ENCODE data around the gene MUL1.

Gene MUL1

DNA sequence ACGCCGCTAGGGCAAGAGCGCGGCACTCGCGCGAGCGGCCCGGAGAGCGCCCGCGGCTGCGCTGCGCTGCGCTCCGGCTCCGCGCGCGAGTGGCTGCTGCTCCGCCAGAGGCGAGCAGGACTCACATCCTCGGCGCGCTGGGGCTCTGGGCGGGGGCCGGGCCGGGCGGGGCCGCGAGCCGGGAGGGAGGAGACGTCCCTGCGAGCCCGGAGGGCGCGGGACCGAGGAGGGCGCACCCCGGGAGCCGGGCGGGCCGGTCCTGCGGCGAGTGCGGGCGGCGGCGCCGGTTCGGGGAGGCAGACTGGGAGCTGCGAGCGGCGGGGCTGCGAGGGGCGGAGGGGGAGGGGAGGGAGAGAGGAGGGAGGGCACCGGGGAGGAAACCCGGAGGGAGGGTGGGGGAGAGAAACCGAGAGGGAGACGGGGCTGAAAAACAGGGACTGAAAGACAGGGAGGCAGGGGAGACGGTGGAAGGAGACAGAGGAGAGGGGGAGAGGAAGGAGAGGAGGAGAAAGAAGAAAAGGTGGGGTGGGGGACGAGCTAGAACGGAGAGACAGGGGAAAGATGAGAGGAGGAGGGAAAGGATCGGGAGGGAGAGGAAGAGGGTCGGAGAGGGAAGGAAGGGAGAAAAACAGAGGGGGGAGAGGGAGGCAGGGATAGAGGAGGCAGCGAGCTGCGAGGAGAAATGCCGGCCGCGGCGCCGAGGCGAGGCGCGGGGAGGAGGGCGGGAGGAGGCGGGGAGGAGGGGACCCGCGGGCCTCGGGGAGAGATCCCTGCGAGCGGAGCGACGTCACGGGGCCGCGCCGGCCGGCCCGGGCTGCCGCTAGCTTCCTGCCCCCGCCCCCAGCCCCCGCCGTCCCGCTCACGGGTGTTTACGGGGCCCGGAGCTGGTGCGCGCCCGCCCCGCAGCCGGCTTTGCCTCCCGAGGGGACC, 22.2 kb downstream of the MUL1 start, which contains the start of gene CAMK2N1:
CAMK2N1 (minus strand) TSS at position 684 of the 930 bp plus-strand sequence. CDS start 831 bp downstream, outside the sequence.
- Histone ChIP-seq H4K8ac (ENCODE audit: low read length) (peak within 1 kb of the TSS; percentile 98), H3K9ac (ENCODE audit: low read length) (peak within 1 kb of the TSS; percentile 94), H3K36me3 (ENCODE audit: control insufficient read depth in 1 of 2, insufficient read depth in 2 of 2, low read depth in 1 of 2, low read length in 2 of 2) (peaks cover 0 to 3% of the 10 kb centered on the region in 2 experiments), H4K91ac (ENCODE audit: low read length) (peak within 1 kb of the TSS; percentile 93), H2BK5ac (ENCODE audit: low read depth, low read length, poor library complexity, severe bottlenecking) (no peak within 1 kb of the TSS), H2BK15ac (ENCODE audit: low read depth, poor library complexity, severe bottlenecking) (peak within 1 kb of the TSS; percentile 94), H3K9me3 (ENCODE audit: control insufficient read depth, low read length) (no peaks in the 10 kb centered on the region), H3K14ac (ENCODE audit: low read length in 2 of 2) (peak within 1 kb of the TSS; percentile 82 to 97), H3K4me2 (ENCODE audit: low read length, poor library complexity, severe bottlenecking) (peak within 1 kb of the TSS; percentile 96), H3K79me1 (replicated peaks; ENCODE audit: low read length, poor library complexity, severe bottlenecking) (peaks cover 11% of the 10 kb centered on the region), H3K18ac (ENCODE audit: low read depth in 1 of 2, low read length in 2 of 2) (peak within 1 kb of the TSS; percentile 85 to 97), H3K23ac (ENCODE audit: low read length in 2 of 2) (peak within 1 kb of the TSS in 1 of 2 experiments; percentile 91), H2BK12ac (ENCODE audit: low read length in 2 of 2) (peak within 1 kb of the TSS; percentile 82 to 90), H3K27ac (ENCODE audit: low read length, poor library complexity, severe bottlenecking) (peak within 1 kb of the TSS; percentile 54), H3K4me1 (ENCODE audit: control insufficient read depth, insufficient read depth, low read depth, low read length) (peaks cover 33% of the 10 kb centered on the region), H2BK120ac (ENCODE audit: low read depth, low read length) (peak within 1 kb of the TSS; percentile 91), H2AFZ (ENCODE audit: low read depth, low read length) (peak within 1 kb of the TSS; percentile 62), H3K27me3 (ENCODE audit: control insufficient read depth in 1 of 2, insufficient read depth in 1 of 2, low read length in 2 of 2) (peaks cover 6 to 13% of the 10 kb centered on the region in 2 experiments), H3K4ac (ENCODE audit: low read depth in 1 of 2, low read length in 2 of 2) (peak within 1 kb of the TSS; percentile 47 to 80), H2AK5ac (ENCODE audit: low read length, severe bottlenecking) (no peak within 1 kb of the TSS), H3K4me3 (ENCODE audit: insufficient read depth in 1 of 2, low read depth in 1 of 2, low read length in 2 of 2) (peak within 1 kb of the TSS; percentile 81 to 97)
- WGBS: 2% methylated on average over 65 of the region's 104 CpGs
- DNase-seq: peak; percentile 78

DNA sequence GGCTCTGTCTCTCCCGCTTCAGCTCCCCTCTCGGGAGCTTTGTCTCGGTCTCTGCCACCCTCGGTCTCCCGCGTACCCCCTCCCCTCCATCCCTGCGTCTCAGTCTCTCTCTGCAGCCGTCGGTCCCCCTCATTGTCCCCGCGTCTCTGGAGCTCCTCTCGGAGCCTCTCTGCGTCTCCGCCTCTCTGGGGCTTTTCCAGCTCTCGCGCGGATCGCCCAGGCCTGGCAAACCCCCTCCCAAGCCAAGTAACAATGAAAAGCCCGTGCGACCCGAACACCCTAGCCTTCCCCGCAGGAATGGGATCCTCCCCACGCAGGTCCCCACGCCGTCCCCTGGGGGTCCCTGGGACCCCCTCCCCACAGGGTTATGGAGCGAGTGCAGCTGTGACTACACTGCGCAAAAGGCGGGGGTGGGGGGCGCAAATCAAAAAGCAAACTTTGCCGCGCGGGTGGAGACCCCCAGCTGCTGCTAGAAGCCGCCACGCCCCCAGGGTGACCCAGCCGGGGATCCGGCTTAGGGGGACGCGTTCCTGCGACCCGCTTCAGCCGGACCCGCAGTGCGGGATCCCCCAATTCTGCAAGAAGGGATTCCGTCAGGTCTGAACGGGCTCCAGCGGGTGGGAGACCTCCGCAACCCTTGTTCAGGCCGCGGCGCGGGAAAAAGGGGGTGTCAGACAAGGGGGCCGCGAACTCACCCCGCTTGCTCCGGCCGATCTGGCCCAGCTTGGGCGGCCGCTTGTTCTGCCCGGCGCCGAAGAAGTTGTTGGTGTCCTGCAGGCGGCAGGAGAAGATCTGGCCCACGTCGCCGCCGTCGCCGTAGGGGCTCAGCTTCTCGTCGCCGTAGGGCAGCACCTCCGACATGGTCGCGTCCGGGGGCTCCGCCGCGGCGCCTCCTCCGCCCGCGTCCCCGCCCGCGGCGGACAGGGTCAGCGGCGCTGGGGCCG, 23.2 kb downstream of the MUL1 start:
- Histone ChIP-seq H2BK12ac (ENCODE audit: low read length in 2 of 2) (peak overlapping the region; percentile 72 to 76), H3K27ac (ENCODE audit: low read length, poor library complexity, severe bottlenecking) (no peak overlapping the region), H3K18ac (ENCODE audit: low read depth in 1 of 2, low read length in 2 of 2) (peak overlapping the region; percentile 81), H3K27me3 (ENCODE audit: control insufficient read depth in 1 of 2, insufficient read depth in 1 of 2, low read length in 2 of 2) (peaks cover 6 to 13% of the 10 kb centered on the region in 2 experiments), H3K9ac (ENCODE audit: low read length) (peak overlapping the region; percentile 91), H2BK120ac (ENCODE audit: low read depth, low read length) (peak overlapping the region; percentile 87), H3K4me1 (ENCODE audit: control insufficient read depth, insufficient read depth, low read depth, low read length) (peaks cover 38% of the 10 kb centered on the region), H2BK5ac (ENCODE audit: low read depth, low read length, poor library complexity, severe bottlenecking) (peak overlapping the region; percentile 36), H4K8ac (ENCODE audit: low read length) (peak overlapping the region; percentile 39), H2AK5ac (ENCODE audit: low read length, severe bottlenecking) (no peak overlapping the region), H3K4ac (ENCODE audit: low read depth in 1 of 2, low read length in 2 of 2) (peak overlapping the region; percentile 29 to 77), H3K14ac (ENCODE audit: low read length in 2 of 2) (peak overlapping the region; percentile 82 to 97), H2AFZ (ENCODE audit: low read depth, low read length) (peak overlapping the region; percentile 46), H3K23ac (ENCODE audit: low read length in 2 of 2) (peak overlapping the region; percentile 91), H3K9me3 (ENCODE audit: control insufficient read depth, low read length) (no peaks in the 10 kb centered on the region), H3K36me3 (ENCODE audit: control insufficient read depth in 1 of 2, insufficient read depth in 2 of 2, low read depth in 1 of 2, low read length in 2 of 2) (peaks cover 0 to 3% of the 10 kb centered on the region in 2 experiments), H3K79me1 (replicated peaks; ENCODE audit: low read length, poor library complexity, severe bottlenecking) (peaks cover 11% of the 10 kb centered on the region), H2BK15ac (ENCODE audit: low read depth, poor library complexity, severe bottlenecking) (peak overlapping the region; percentile 91), H4K91ac (ENCODE audit: low read length) (peak overlapping the region; percentile 70), H3K4me3 (ENCODE audit: insufficient read depth in 1 of 2, low read depth in 1 of 2, low read length in 2 of 2) (peak overlapping the region; percentile 81 to 97), H3K4me2 (ENCODE audit: low read length, poor library complexity, severe bottlenecking) (peak overlapping the region; percentile 96)
- WGBS: under 1% methylated on average over 73 of the region's 89 CpGs
- peak; percentile 67 for DNase-seq

DNA sequence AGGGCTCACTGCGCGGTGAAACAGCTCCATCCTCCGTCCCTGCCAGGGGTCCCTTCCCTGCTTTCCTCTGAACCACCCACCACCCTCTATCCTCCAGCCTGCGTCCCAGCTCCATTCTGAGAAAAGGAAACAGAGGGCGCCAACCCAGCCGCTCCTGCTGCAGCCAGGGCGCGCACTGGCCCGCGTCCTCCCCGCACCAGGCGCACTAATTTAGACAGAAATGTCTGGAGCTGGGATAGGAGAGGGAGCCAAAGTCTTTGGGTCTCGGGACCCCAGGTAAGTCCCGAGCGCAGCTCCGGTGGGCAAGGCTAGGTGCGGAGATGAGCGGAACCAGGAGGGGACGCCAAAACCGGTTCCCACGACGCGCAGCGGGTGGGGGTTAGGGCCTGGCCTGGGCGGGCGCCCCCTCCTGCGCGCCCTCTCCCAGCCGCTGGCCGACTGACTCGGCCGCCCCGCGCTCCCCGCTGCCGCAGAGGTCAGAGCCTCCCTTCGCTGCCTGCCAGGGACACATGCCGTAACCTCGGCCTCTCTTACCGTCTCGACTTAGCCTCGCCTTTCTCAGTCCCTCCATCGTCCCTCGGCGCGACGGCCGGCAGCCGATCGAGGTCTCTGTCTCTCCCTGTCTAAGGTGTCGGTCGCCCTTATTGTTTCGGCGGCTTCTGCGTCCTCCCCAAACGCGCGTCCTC, 24.0 kb downstream of the MUL1 start:
- peaks cover 6 to 13% of the 10 kb centered on the region in 2 experiments for H3K27me3 ChIP-seq (ENCODE audit: control insufficient read depth in 1 of 2, insufficient read depth in 1 of 2, low read length in 2 of 2)
- peak overlapping the region in 1 of 2 experiments; percentile 23 for H3K23ac ChIP-seq (ENCODE audit: low read length in 2 of 2)
- peak overlapping the region; percentile 38 for H4K8ac ChIP-seq (ENCODE audit: low read length)
- no peak overlapping the region for H3K27ac ChIP-seq (ENCODE audit: low read length, poor library complexity, severe bottlenecking)
- H3K14ac ChIP-seq (ENCODE audit: low read length in 2 of 2): peak overlapping the region in 1 of 2 experiments; percentile 50
- H3K36me3 ChIP-seq (ENCODE audit: control insufficient read depth in 1 of 2, insufficient read depth in 2 of 2, low read depth in 1 of 2, low read length in 2 of 2): peaks cover 0 to 3% of the 10 kb centered on the region in 2 experiments
- DNase-seq: peak; percentile 66
- H3K4me2 ChIP-seq (ENCODE audit: low read length, poor library complexity, severe bottlenecking): peak overlapping the region; percentile 96
- peak overlapping the region; percentile 91 for H3K9ac ChIP-seq (ENCODE audit: low read length)
- H3K18ac ChIP-seq (ENCODE audit: low read depth in 1 of 2, low read length in 2 of 2): peak overlapping the region; percentile 68 to 81
- peak overlapping the region; percentile 70 for H2BK5ac ChIP-seq (ENCODE audit: low read depth, low read length, poor library complexity, severe bottlenecking)
- peak overlapping the region; percentile 81 to 97 for H3K4me3 ChIP-seq (ENCODE audit: insufficient read depth in 1 of 2, low read depth in 1 of 2, low read length in 2 of 2)
- H3K4ac ChIP-seq (ENCODE audit: low read depth in 1 of 2, low read length in 2 of 2): peak overlapping the region; percentile 60 to 85
- peak overlapping the region; percentile 72 to 76 for H2BK12ac ChIP-seq (ENCODE audit: low read length in 2 of 2)
- H3K9me3 ChIP-seq (ENCODE audit: control insufficient read depth, low read length): no peaks in the 10 kb centered on the region
- no peak overlapping the region for H2AK5ac ChIP-seq (ENCODE audit: low read length, severe bottlenecking)
- H2AFZ ChIP-seq (ENCODE audit: low read depth, low read length): peak overlapping the region; percentile 46
- H3K79me1 ChIP-seq (replicated peaks; ENCODE audit: low read length, poor library complexity, severe bottlenecking): peaks cover 11% of the 10 kb centered on the region
- H2BK120ac ChIP-seq (ENCODE audit: low read depth, low read length): peak overlapping the region; percentile 2
- peak overlapping the region; percentile 74 for H2BK15ac ChIP-seq (ENCODE audit: low read depth, poor library complexity, severe bottlenecking)
- no peak overlapping the region for H4K91ac ChIP-seq (ENCODE audit: low read length)
- WGBS: under 1% methylated on average over 55 of the region's 58 CpGs
- peaks cover 41% of the 10 kb centered on the region for H3K4me1 ChIP-seq (ENCODE audit: control insufficient read depth, insufficient read depth, low read depth, low read length)

Measured in mesenchymal stem cell (in vitro differentiated cells and primary cell).